HEK293 (cell line): ENCODE data around the gene ASPHD1.

Experiments used
- CTCF ChIA-PET: fragments of 350-600 bp; formaldehyde crosslinking; extraction: SDS; loops from one replicate; lab custom pipeline; 2021; ENCODE audit warnings: antibody characterized with exemption; lab: Yijun Ruan, JAX
- POLR2A ChIA-PET: fragments of 300-600 bp; formaldehyde crosslinking; extraction: SDS; loops from one replicate; lab custom pipeline; 2020; ENCODE audit warnings: antibody characterized with exemption, inconsistent platforms; lab: Yijun Ruan, JAX
- H3K27ac ChIP-seq: fragments of 200-500 bp; sonication (Bioruptor generic); 2 replicates; pipeline ENCODE4 v1.5.1; 2014; ENCODE audit warnings: low read depth, low read length, control low read depth, inconsistent platforms; ENCODE audit errors: extremely low read depth
- H3K36me3 ChIP-seq, 2 experiments: fragments of 200-500 bp in 1 of 2; sonication (Bioruptor generic) in 1 of 2; 1 replicate in 1 of 2; 2 replicates in 1 of 2; pipeline ENCODE4 v1.5.1; 2014 to 2017; ENCODE audit warnings: inconsistent platforms in 2 of 2, low read length in 2 of 2; ENCODE audit not compliant: control insufficient read depth in 2 of 2, insufficient read depth in 1 of 2
- H3K4me1 ChIP-seq: fragments of 200-500 bp; sonication (Bioruptor generic); 2 replicates; pipeline ENCODE4 v1.5.1; 2014; ENCODE audit warnings: mild to moderate bottlenecking, low read length, inconsistent platforms; ENCODE audit not compliant: control insufficient read depth, insufficient read depth
- H3K4me3 ChIP-seq: 2 replicates; pipeline ENCODE4 v1.5.1; 2011; ENCODE audit warnings: low read depth, mild to moderate bottlenecking, control low read depth, low read length, moderate library complexity
- H3K9me3 ChIP-seq: fragments of 200-500 bp; sonication (Bioruptor generic); 2 replicates; pipeline ENCODE4 v1.5.1; 2014; ENCODE audit warnings: low read depth, low read length, inconsistent platforms; ENCODE audit not compliant: control insufficient read depth, insufficient read depth
- KLF1 ChIP-seq: fragments of 450-650 bp; formaldehyde crosslinking; IDR thresholded peaks from 2 replicates; pipeline ENCODE4 v1.5.1; 2016; ENCODE audit warnings: missing biosample characterization, missing genetic modification characterization
- SALL2 ChIP-seq: fragments of 450-650 bp; formaldehyde crosslinking; IDR thresholded peaks from 2 replicates; pipeline ENCODE4 v1.5.0; 2017; ENCODE audit warnings: missing biosample characterization, mild to moderate bottlenecking, missing genetic modification characterization, borderline replicate concordance
- SP7 ChIP-seq: fragments of 450-650 bp; formaldehyde crosslinking; IDR thresholded peaks from 2 replicates; pipeline ENCODE4 v1.5.1; 2016; ENCODE audit warnings: missing biosample characterization, missing genetic modification characterization
- ZNF174 ChIP-seq: fragments of 450-650 bp; formaldehyde crosslinking; IDR thresholded peaks from 2 replicates; pipeline ENCODE4 v1.5.0; 2017; ENCODE audit warnings: missing biosample characterization, mild to moderate bottlenecking, missing genetic modification characterization
- ZNF184 ChIP-seq: fragments of 450-650 bp; IDR thresholded peaks from 2 replicates; pipeline ENCODE4 v1.5.1; 2018; ENCODE audit warnings: missing biosample characterization, mild to moderate bottlenecking, missing genetic modification characterization
- ZNF19 ChIP-seq: fragments of 450-650 bp; formaldehyde crosslinking; IDR thresholded peaks from 2 replicates; pipeline ENCODE4; 2016; ENCODE audit warnings: missing biosample characterization, missing genetic modification characterization, low read depth
- ZNF2 ChIP-seq: fragments of 450-650 bp; formaldehyde crosslinking; IDR thresholded peaks from 2 replicates; pipeline ENCODE4 v1.5.1; 2016; ENCODE audit warnings: missing biosample characterization, missing genetic modification characterization
- ZNF24 ChIP-seq: fragments of 450-650 bp; formaldehyde crosslinking; IDR thresholded peaks from 2 replicates; pipeline ENCODE4 v1.5.1; 2016; ENCODE audit warnings: missing biosample characterization, missing genetic modification characterization
- ZNF274 ChIP-seq, 2 experiments: fragments of 200-500 bp in 1 of 2; fragments of 450-650 bp in 1 of 2; sonication (Bioruptor generic) in 1 of 2; formaldehyde crosslinking in 1 of 2; IDR thresholded peaks; 2 replicates each; pipeline versions ENCODE4 v1.5.1 to v1.6.1; 2014 to 2016; ENCODE audit warnings: borderline replicate concordance in 1 of 2, inconsistent platforms in 1 of 2, low read length in 1 of 2, missing biosample characterization in 1 of 2, missing genetic modification characterization in 1 of 2
- ZNF324 ChIP-seq: fragments of 450-650 bp; formaldehyde crosslinking; IDR thresholded peaks from 2 replicates; pipeline ENCODE4 v1.5.1; 2016; ENCODE audit warnings: missing biosample characterization, missing genetic modification characterization
- ZNF37A ChIP-seq: fragments of 450-650 bp; IDR thresholded peaks from 2 replicates; pipeline ENCODE4 v1.5.1; 2018; ENCODE audit warnings: missing biosample characterization, missing genetic modification characterization
- ZNF555 ChIP-seq: fragments of 450-650 bp; formaldehyde crosslinking; conservative IDR thresholded peaks from 2 replicates; pipeline ENCODE4 v1.5.1; 2017; ENCODE audit warnings: missing biosample characterization, mild to moderate bottlenecking, missing genetic modification characterization, inconsistent platforms
- TF ChIP-seq, protein P1 (sequence below): fragments of 450-650 bp; formaldehyde crosslinking; IDR thresholded peaks from 2 replicates; pipeline ENCODE4 v1.5.1; 2016; ENCODE audit warnings: missing biosample characterization, missing genetic modification characterization
- TF ChIP-seq, protein P2 (sequence below): fragments of 450-650 bp; formaldehyde crosslinking; IDR thresholded peaks from 2 replicates; pipeline ENCODE4 v1.5.1; 2016; ENCODE audit warnings: missing biosample characterization, missing genetic modification characterization
- TF ChIP-seq, protein P3 (sequence below): fragments of 450-650 bp; formaldehyde crosslinking; IDR thresholded peaks from 2 replicates; pipeline ENCODE4 v1.5.1; 2017; ENCODE audit warnings: missing biosample characterization, mild to moderate bottlenecking, missing genetic modification characterization, moderate library complexity
- TF ChIP-seq, protein P4 (sequence below): fragments of 450-650 bp; formaldehyde crosslinking; optimal IDR thresholded peaks from 2 replicates; pipeline ENCODE3; 2016; ENCODE audit warnings: missing biosample characterization, mild to moderate bottlenecking, missing genetic modification characterization
- TF ChIP-seq, protein P5 (sequence below): fragments of 450-650 bp; formaldehyde crosslinking; conservative IDR thresholded peaks from 2 replicates; pipeline ENCODE4 v1.5.1; 2016; ENCODE audit warnings: low read depth, missing biosample characterization, missing genetic modification characterization
- TF ChIP-seq, protein P6 (sequence below): sonication (generic); formaldehyde crosslinking; IDR thresholded peaks from 2 replicates; pipeline ENCODE4 v1.8.1; 2022; ENCODE audit warnings: mild to moderate bottlenecking, moderate library complexity, missing genetic modification reagents

ASPHD1 gene

DNA sequence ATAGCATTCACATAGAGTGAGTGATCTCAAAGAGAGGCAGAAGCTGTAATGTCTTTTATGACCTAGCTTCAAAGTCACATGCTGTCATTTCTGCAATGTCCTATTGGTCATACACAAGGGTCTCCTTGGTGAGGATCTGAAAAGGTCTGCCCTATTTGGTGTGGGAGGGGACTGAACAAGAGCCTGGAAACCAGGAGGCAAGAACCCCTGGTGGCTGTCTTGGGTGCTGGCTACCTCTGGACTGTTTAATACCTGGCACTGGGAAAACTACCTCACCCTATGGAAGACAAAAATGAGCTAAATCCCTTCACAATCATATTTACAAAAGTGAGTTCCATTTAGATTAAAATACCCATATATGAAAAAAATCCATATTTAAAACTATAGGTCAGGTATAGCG lies 16.7 kb downstream of the ASPHD1 start:
- CTCF ChIA-PET, result interaction anchor here (0.6 to 2.0 kb wide), 7 partner anchors 9 to 239 kb away, joined by 3 to 6 read pairs (median 4); partner anchors contain the start of genes KCTD13 and PAGR1
- TF ChIP-seq KLF1 (tag by site-specific recombination) (no peak), ZNF324 (tag by site-specific recombination) (no peak), ZNF274 (IDR thresholded peaks at IDR 0.05; ENCODE audit: low read length) (no peak), ZNF274 (tag by site-specific recombination; IDR thresholded peaks at IDR 0.05; ENCODE audit: borderline replicate concordance) (no peak), ZNF19 (tag by site-specific recombination) (no peak), ZNF174 (no peak), ZNF37A (tag by site-specific recombination) (no peak), SP7 (tag by site-specific recombination) (no peak), SALL2 (tag by site-specific recombination) (no peak), ZNF24 (tag by site-specific recombination) (no peak), ZNF2 (tag by site-specific recombination) (no peak), ZNF184 (no peak), ZNF555 (tag by site-specific recombination) (no peak)
- TF ChIP-seq, protein P1, sequence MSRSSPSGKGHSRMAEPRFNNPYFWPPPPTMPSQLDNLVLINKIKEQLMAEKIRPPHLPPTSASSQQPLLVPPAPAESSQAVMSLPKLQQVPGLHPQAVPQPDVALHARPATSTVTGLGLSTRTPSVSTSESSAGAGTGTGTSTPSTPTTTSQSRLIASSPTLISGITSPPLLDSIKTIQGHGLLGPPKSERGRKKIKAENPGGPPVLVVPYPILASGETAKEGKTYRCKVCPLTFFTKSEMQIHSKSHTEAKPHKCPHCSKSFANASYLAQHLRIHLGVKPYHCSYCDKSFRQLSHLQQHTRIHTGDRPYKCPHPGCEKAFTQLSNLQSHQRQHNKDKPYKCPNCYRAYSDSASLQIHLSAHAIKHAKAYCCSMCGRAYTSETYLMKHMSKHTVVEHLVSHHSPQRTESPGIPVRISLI (tag by site-specific recombination), result no peak
- TF ChIP-seq, protein P2, sequence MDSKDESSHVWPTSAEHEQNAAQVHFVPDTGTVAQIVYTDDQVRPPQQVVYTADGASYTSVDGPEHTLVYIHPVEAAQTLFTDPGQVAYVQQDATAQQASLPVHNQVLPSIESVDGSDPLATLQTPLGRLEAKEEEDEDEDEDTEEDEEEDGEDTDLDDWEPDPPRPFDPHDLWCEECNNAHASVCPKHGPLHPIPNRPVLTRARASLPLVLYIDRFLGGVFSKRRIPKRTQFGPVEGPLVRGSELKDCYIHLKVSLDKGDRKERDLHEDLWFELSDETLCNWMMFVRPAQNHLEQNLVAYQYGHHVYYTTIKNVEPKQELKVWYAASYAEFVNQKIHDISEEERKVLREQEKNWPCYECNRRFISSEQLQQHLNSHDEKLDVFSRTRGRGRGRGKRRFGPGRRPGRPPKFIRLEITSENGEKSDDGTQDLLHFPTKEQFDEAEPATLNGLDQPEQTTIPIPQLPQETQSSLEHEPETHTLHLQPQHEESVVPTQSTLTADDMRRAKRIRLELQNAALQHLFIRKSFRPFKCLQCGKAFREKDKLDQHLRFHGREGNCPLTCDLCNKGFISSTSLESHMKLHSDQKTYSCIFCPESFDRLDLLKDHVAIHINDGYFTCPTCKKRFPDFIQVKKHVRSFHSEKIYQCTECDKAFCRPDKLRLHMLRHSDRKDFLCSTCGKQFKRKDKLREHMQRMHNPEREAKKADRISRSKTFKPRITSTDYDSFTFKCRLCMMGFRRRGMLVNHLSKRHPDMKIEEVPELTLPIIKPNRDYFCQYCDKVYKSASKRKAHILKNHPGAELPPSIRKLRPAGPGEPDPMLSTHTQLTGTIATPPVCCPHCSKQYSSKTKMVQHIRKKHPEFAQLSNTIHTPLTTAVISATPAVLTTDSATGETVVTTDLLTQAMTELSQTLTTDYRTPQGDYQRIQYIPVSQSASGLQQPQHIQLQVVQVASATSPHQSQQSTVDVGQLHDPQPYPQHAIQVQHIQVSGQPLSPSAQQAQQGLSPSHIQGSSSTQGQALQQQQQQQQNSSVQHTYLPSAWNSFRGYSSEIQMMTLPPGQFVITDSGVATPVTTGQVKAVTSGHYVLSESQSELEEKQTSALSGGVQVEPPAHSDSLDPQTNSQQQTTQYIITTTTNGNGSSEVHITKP (tag by site-specific recombination), result no peak
- TF ChIP-seq, protein P3, sequence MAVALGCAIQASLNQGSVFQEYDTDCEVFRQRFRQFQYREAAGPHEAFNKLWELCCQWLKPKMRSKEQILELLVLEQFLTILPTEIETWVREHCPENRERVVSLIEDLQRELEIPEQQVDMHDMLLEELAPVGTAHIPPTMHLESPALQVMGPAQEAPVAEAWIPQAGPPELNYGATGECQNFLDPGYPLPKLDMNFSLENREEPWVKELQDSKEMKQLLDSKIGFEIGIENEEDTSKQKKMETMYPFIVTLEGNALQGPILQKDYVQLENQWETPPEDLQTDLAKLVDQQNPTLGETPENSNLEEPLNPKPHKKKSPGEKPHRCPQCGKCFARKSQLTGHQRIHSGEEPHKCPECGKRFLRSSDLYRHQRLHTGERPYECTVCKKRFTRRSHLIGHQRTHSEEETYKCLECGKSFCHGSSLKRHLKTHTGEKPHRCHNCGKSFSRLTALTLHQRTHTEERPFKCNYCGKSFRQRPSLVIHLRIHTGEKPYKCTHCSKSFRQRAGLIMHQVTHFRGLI (tag by site-specific recombination), result no peak
- TF ChIP-seq, protein P4, sequence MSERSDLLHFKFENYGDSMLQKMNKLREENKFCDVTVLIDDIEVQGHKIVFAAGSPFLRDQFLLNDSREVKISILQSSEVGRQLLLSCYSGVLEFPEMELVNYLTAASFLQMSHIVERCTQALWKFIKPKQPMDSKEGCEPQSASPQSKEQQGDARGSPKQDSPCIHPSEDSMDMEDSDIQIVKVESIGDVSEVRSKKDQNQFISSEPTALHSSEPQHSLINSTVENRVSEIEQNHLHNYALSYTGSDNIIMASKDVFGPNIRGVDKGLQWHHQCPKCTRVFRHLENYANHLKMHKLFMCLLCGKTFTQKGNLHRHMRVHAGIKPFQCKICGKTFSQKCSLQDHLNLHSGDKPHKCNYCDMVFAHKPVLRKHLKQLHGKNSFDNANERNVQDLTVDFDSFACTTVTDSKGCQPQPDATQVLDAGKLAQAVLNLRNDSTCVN (tag by site-specific recombination), result no peak
- TF ChIP-seq, protein P5, sequence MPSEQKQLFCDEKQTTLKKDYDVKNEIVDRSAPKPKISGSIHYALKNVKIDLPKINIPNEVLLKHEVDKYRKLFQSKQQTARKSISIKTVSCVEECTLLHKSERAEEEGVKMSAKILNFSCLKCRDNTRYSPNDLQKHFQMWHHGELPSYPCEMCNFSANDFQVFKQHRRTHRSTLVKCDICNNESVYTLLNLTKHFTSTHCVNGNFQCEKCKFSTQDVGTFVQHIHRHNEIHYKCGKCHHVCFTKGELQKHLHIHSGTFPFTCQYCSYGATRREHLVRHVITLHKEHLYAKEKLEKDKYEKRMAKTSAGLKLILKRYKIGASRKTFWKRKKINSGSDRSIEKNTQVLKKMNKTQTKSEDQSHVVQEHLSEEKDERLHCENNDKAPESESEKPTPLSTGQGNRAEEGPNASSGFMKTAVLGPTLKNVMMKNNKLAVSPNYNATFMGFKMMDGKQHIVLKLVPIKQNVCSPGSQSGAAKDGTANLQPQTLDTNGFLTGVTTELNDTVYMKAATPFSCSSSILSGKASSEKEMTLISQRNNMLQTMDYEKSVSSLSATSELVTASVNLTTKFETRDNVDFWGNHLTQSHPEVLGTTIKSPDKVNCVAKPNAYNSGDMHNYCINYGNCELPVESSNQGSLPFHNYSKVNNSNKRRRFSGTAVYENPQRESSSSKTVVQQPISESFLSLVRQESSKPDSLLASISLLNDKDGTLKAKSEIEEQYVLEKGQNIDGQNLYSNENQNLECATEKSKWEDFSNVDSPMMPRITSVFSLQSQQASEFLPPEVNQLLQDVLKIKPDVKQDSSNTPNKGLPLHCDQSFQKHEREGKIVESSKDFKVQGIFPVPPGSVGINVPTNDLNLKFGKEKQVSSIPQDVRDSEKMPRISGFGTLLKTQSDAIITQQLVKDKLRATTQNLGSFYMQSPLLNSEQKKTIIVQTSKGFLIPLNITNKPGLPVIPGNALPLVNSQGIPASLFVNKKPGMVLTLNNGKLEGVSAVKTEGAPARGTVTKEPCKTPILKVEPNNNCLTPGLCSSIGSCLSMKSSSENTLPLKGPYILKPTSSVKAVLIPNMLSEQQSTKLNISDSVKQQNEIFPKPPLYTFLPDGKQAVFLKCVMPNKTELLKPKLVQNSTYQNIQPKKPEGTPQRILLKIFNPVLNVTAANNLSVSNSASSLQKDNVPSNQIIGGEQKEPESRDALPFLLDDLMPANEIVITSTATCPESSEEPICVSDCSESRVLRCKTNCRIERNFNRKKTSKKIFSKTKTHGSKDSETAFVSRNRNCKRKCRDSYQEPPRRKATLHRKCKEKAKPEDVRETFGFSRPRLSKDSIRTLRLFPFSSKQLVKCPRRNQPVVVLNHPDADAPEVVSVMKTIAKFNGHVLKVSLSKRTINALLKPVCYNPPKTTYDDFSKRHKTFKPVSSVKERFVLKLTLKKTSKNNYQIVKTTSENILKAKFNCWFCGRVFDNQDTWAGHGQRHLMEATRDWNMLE (tag by site-specific recombination), result no peak
- TF ChIP-seq, protein P6, sequence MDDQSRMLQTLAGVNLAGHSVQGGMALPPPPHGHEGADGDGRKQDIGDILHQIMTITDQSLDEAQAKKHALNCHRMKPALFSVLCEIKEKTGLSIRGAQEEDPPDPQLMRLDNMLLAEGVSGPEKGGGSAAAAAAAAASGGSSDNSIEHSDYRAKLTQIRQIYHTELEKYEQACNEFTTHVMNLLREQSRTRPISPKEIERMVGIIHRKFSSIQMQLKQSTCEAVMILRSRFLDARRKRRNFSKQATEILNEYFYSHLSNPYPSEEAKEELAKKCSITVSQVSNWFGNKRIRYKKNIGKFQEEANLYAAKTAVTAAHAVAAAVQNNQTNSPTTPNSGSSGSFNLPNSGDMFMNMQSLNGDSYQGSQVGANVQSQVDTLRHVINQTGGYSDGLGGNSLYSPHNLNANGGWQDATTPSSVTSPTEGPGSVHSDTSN (CRISPR knock-in tag), result no peak
- Histone ChIP-seq H3K36me3 (peaks cover 10 to 48% of the 10 kb centered on the region in 2 experiments; a peak in 2 of 3 replicates), H3K4me1 (no peaks in the 10 kb centered on the region), H3K9me3 (no peaks in the 10 kb centered on the region), H3K4me3 (no peak overlapping the region), H3K27ac (no peak overlapping the region)
- POLR2A ChIA-PET, result interaction anchor here (3.9 kb wide), 1 partner anchor 9 kb away, joined by 22 read pairs; the partner anchor contains the start of gene KCTD13
